PFSK-1 (cell line): ENCODE data around the gene SF3B5.

Experiments used
- POLR2AphosphoS5 ChIP-seq: IDR thresholded peaks from 2 replicates; pipeline ENCODE4 v1.6.1; 2012; ENCODE audit warnings: low read depth, mild to moderate bottlenecking, control low read depth, low read length, moderate library complexity
- REST ChIP-seq, 2 experiments: IDR thresholded peaks; 2 replicates each; pipeline versions ENCODE4 v1.6.1 to v1.8.0; 2011 to 2012; ENCODE audit warnings: low read depth in 2 of 2, low read length in 2 of 2, control low read depth in 1 of 2, inconsistent platforms in 1 of 2, mild to moderate bottlenecking in 1 of 2, moderate library complexity in 1 of 2; ENCODE audit not compliant: insufficient read depth in 1 of 2
- SIN3A ChIP-seq: IDR thresholded peaks from 2 replicates; pipeline ENCODE4 v1.6.1; 2012; ENCODE audit warnings: mild to moderate bottlenecking, low read length, moderate library complexity, borderline replicate concordance; ENCODE audit not compliant: insufficient read depth
- TAF1 ChIP-seq: IDR thresholded peaks from 2 replicates; pipeline ENCODE4 v1.6.1; 2012; ENCODE audit warnings: low read length, control low read depth, borderline replicate concordance; ENCODE audit not compliant: insufficient read depth

- TF ChIP-seq REST (IDR thresholded peaks at IDR 0.05; ENCODE audit: insufficient read depth in 1 of 2, low read depth in 2 of 2, low read length in 2 of 2) (no peak), TAF1 (no peak), POLR2AphosphoS5 (no peak), SIN3A (no peak)
Observed at GRCh38 chr6:144075187-144075586, 20.2 kb downstream of the SF3B5 start.
